ENCODE measurements around the gene FANCE.
"Not testable (repeated sequence)": the region's sequence is repeated elsewhere in the genome, so short reads cannot be mapped to it uniquely, and the experiment has no call there.

Gene FANCE

DNA sequence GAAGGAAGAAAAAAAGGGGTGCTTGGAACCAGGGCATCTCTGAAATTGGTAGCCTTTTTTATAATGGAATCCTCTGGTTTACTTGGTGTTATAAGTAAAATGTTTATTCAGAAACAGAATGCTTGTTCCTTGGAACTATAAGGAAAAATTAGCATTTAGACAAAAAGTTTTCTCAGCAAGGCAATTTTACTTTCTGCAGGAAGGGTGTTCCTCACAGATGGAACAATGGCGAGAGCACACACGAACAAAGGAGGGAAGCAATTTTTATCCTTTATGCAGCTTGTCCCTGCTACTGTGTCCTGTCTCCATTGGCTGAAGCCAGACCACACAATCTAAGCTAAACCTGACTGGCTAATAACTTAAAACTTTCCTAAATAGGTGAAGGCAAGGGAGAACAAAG lies 22.7 kb upstream of the FANCE start:
- DNase-seq (ENCODE audit: low read depth in 4 of 4, low spot score in 1 of 4): no peak

GRCh38 chr6:35432291-35432690 lies 19.8 kb upstream of the FANCE start:
- DNase-seq (ENCODE audit: low read depth in 4 of 4, low spot score in 1 of 4): no peak

DNA sequence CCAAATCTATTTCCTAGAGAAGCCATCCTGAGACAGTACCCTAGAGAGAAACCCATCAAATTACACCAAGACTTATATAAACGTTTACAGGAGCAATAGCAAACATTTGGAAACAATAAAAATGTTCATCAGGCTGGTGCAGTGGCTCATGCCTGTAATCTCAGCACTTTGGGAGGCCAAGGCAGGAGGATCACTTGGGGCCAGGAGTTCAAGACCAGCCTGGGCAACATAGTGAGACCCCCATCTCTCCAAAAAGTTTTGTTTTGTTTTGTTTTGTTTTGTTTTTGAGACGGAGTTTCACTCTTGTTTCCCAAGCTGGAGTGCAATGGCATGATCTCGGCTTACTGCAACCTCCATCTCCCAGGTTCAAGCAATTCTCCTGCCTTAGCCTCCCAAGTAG lies 19.4 kb upstream of the FANCE start:
- DNase-seq (ENCODE audit: low read depth in 4 of 4, low spot score in 1 of 4): not testable (repeated sequence)

DNA sequence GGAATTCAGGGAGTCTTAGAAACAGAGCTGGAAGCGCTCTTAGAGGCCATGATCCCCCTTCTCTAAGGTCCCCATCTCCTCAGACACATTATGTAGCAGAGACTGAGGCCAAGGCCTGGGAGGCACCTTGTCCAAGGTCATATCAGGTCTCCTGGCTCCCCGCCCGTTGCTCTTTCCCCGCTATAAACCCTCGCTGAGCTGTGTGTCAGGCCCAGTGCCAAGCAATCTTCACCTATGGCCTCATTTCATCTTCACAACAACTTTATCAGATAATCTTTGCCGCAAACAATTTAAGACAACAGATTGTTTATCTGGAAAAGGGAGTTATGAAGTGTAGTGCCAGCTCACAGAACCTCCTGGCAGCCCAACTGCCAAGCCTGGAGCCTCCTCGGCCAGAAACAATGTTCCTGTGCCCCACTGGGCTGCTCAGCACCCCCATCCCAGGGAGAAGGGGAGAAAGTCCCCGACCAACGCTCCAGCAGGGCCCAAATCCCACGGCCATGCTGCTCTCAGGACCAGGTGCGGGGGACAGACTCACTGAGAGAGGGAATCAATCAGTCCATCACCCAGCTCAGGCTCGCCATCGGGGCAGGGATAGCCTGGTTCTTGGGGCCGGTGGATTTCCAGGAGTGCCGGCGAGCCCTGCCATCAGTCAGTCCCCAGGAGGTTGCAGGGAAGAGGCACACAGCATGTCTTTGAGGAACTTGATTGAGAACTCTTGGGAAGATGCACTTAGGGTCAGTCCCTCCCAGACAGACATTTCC lies 16.9 kb upstream of the FANCE start:
- DNase-seq (ENCODE audit: low read depth in 4 of 4, low spot score in 1 of 4): no peak

GRCh38 chr6:35436071-35436857 lies 15.9 kb upstream of the FANCE start:
- no peak for DNase-seq (ENCODE audit: low read depth in 4 of 4, low spot score in 1 of 4)

DNA sequence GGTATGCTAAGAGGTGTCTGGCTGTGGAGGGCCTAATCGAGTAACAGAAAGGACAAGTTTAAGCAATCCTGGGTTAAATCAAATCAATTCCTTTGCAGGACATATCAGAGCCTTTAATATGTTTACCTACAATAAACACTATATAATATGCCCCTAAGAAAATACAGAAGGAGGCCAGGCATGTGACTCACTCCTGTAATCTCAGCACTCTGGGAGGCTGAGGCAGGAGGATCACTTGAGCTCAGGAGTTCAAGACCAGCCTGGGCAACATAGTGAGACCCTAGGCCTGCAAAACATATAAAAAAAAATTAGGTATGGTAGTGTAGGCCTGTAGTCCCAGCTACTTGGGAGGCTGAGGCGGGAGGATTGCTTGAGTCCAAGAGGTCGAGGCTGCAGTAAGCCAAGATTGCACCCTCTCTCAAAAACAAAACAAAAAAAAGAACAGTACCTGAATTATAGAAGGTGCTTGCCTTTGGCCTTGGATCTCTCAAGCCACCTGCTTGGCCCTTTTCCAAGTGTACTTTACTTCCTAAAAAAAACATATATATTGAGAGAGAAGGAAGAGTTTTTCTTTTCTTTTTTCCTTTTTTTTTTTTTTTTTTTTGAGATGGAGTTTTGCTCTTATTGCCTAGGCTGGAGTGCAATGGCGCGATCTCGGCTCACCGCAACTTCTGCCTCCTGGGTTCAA lies 13.6 kb upstream of the FANCE start:
- not testable (repeated sequence) for DNase-seq (ENCODE audit: low read depth in 4 of 4, low spot score in 1 of 4)

DNA sequence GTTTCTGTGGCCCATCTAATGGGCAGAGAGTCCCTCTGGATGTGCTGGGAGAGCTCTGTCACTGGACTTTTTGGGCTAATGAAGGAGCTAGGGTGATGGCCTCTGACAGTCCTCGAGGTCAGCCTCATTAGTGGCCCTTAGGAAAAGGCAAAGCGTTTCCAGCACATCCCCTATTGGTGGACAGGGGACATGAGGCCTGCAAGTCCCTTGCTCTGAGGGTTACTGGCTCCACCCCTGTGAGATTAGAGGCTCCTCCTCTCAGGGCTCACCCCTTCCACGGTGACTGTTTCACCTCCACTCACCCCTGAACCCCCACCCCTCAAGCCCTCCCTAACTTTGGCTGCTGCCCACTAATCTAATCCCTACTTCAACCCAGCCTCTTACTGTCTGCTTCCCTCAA lies 12.8 kb upstream of the FANCE start:
- no peak for DNase-seq (ENCODE audit: low read depth in 4 of 4, low spot score in 1 of 4)

DNA sequence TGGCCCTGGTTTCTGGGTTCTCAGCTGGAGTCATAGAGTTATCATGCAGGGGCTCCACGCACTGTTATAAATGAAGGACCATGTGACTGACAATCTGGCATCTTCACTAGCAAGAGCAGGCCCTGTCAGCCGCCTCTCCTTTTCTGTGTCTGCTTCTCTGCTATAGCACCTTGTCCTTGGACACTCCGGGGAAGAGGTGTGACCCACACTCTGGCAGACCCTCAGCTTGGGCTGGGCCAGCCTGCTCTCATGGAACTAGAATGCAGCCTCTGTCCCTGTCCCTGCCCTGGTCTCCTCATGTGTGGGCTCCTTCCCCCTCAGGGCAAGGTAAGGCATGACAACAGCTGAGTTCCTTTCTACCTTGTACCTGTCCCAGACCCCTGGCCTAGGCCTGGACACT lies 10.9 kb upstream of the FANCE start:
- DNase-seq (ENCODE audit: low read depth in 4 of 4, low spot score in 1 of 4): no peak

DNA sequence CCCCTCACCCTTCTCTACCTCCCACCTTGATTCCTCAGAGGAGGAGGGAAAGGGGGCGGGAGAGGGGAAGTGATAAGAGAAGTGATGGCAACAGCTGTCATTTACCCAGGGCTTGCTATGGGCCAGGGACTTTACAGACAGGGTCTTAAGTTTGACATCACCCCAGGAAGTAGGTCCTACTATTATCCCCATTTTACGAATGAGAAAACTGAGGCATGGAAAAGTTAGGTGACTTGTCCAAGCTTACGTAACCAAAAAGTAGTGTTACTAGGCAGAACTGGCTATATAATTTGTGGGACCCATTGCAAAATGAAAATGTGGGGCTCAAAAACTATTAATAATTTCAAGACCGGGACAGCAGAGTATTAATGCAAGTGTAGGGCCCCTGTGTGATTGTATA lies 10.5 kb upstream of the FANCE start:
- no peak for DNase-seq (ENCODE audit: low read depth in 4 of 4, low spot score in 1 of 4)

DNA sequence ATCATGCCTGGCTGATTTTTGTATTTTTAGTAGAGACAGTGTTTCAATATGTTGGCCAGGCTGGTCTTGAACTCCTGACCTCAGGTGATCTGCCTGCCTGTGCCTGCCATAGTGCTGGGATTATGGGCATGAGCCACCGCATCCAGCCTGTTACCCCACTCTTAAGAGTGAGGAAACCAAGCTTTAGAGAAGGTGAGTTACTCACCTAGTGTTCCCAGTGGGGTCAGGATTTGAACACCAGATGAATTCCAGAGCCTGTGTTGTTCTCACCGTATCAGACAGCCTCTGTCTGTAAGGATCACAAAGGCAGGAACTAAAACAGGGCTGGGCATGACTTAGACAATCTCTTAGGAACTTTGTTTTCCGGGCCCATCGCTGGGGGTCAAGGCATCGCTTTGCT lies 9.4 kb upstream of the FANCE start:
- no peak for DNase-seq (ENCODE audit: low read depth in 4 of 4, low spot score in 1 of 4)

DNA sequence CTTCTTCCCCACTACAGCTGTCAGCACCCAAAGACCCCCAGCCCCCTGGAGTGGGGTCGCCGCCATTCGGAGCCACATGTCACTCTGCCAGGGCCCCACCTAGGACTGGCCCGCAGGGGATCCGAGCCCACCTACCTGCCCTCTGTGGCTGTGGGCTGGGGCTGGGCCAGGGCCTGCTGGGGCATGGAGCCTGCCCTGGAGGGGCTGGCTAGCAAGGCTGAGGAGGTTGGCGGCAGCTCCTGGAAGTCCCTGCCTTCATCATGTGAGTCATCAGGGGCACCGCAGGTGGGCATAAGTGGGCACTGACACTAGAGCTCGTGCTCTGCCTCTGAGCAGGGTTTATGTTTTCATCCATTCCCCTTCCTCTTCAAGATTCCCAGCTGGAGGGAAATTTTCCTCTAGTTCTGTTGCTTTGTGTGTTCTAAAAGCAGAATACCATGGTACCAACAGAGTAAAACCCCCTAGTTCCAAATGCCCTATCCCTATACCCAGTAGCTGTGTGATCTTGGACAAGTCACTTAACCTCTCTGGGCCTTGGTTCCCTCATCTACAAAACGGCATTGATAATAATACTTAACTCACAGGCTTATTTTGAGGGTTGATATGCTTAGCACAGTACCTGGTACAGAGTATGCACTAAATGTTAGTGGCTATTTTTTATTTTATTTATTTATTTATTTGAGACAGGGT lies 8.7 kb upstream of the FANCE start:
- DNase-seq (ENCODE audit: low read depth in 4 of 4, low spot score in 1 of 4): no peak

DNA sequence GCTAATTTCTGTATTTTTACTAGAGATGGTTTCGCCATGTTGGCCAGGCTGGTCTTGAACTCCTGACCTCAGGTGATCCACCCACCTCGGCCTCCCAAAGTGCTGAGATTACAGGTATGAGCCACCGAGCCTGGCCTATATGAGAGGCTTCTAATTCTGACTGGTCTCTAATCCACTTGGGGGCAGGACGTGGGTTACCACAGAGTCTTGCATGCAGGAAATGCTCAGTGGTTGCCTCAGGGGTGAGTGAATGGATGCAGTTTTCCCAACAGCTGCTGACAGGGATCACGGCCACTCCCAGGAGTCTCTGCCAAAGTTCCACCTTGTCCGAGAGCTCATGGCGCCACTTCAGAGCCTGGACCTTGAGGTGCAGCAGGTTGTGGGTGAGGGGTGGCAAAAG lies 6.4 kb upstream of the FANCE start:
- DNase-seq (ENCODE audit: low read depth in 4 of 4, low spot score in 1 of 4): no peak

GRCh38 chr6:35448191-35448590 lies 3.9 kb upstream of the FANCE start:
- DNase-seq (ENCODE audit: low read depth in 4 of 4, low spot score in 1 of 4): no peak

DNA sequence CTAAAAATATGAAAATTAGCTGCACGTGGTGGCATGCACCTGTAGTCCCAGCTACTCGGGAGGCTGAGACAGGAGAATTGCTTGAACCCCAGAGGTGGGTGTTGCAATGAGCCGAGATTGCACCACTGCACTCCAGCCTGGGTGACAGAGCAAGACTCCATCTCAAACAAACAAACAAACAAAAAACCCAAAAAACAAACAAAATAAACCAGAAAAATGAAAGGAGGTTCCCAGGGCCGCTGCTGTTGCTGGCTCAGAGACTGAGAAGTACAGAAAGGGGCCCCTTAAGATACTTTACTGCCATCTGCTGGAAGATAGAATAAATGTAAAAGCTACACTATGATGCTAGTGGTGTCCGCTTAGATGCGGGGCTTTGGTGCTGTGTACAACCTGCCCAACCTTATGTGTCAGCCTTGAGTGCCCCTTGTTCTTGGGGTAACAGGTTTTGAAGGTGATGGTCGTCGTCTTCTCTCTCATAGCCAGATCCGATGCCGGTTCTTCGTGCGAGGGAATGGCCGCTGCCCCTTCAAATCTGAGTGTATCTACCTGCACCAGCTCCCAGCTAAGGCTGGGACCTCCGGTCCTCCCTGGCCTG lies 2.8 kb upstream of the FANCE start:
- peak in 1 of 4 experiments; percentile 10 for DNase-seq (ENCODE audit: low read depth in 4 of 4, low spot score in 1 of 4)

DNA sequence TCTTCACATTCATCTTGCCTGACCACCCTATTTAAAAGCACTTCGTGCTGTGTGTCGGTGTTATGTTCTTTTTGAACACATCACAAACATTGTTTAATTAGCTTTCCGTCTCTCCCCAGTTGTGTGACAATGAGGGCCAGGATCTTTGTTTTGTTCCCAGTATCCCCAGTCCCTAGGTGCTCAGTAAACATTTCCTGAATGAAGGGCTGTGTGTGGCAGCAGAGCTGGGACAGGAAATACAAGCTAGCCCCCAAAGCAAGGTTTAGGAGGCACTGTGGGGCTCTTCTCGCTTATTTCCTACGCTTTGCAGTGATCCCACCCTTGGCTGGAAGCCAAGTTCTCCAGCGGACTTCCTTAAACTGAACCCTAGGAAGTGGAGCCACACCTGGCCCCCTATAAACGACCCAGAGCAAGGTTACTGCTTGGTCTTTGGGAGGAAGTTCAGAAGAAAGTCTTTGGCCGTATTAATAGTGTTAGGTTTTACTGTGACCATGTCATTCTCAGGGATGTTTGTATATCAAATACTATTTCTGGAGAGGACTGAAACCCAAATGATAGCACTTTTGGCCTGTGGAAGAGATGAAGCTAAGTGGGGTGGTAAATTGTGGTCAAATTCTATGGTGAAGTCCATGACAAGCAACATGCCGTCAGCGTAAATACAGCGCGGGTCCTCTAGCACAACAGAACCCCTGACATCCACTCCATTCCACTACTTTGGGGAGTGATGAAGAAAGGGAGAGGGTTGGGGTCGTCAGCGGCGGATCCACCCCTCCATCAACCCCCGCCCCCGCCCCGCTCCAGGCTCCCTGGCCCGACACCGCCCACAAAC lies 570 bp upstream of the FANCE start:
- no peak for DNase-seq (ENCODE audit: low read depth in 4 of 4, low spot score in 1 of 4)

GRCh38 chr6:35453236-35453635 lies 1.1 kb downstream of the FANCE start:
- DNase-seq (ENCODE audit: low read depth in 4 of 4, low spot score in 1 of 4): no peak

DNA sequence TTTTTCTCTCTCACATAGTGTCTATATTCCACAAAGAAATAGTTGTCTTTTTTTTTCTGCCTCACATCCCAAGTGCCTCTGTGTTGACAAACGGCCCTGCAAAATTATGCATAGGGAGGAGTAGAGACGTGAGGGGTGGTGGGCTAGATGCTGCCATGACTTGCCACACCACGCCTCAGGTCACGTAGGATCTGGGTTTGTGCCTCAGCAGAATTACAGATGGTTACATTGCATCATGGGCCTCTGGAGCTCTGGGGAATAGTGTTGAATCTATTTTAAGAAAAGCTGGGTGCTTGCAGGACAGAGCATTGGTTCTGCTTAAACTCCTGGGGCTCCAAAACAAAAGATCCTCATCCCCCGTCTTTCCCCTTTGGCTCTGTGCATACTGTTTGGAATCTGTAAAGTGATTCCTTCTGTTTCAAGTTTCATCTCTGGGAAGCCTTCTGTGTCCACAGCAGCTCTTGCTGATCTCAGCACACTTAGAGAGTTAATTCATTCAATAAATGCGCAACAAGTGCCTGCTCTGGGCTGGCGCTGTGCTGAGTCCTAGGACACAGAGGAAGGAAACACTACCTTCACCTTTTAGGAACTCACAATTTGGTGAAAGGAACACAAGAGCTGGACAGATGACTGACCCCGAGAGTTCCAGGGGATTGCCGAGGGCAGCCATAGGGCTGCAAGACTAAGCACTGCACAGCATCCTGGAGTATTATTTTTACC lies 2.4 kb downstream of the FANCE start:
- DNase-seq (ENCODE audit: low read depth in 4 of 4, low spot score in 1 of 4): no peak

DNA sequence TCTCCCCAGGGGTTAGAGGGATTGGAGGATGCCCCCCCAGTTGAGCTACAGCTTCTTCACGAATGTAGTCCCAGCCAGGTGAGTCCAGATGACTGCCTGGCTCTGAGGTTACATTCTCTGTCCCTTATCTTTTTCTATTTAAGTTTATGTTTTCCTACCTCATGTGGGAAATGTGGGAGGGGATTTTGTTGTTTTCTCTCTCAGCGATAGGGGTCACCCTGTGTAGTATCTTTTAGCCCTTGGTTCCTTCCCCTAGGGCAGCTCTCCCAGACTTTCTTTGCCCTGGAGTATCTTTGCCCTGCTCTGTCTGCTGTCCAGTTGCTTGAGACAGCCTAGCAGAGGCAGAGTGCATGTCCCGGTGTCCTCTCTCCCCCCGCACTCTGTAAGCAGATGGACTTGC lies 5.8 kb downstream of the FANCE start:
- no peak for DNase-seq (ENCODE audit: low read depth in 4 of 4, low spot score in 1 of 4)

DNA sequence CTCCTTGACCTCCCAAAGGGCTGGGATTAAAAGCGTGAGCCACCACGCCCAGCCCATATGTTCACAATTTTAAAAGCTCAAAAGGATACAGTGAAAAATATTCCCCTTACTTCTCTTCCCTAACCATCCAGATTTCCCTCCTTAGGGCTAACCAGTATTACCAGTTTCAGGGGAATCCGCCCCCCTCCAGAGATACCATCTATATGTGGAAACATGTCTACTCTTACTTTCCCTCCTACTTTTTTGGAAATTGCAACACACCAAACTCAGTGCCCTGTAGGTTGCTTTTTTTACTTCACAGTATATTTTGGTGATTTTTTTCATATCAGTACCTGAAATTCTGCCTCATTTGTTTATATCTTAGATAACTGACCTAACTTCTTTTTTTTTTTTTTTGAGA lies 9.1 kb downstream of the FANCE start:
- DNase-seq (ENCODE audit: low read depth in 4 of 4, low spot score in 1 of 4): no peak

GRCh38 chr6:35463292-35463691 lies 11.2 kb downstream of the FANCE start:
- no peak for DNase-seq (ENCODE audit: low read depth in 4 of 4, low spot score in 1 of 4)
